HG03135 (cell line): ENCODE results near the gene MYH7B.

Experiments used
- ATAC-seq: cut with Tn5 transposase; IDR thresholded peaks from one replicate; pipeline ENCODE4 v1.9.1; 2021; ENCODE audit warnings: mild to moderate bottlenecking, moderate library complexity; ENCODE audit not compliant: unreplicated experiment

The MYH7B gene

GRCh38 chr20:34990231-34990630, 34.6 kb downstream of the MYH7B start:
- no peak for ATAC-seq

- no peak for ATAC-seq
Observed at GRCh38 chr20:34990661-34991214, 35.1 kb downstream of the MYH7B start.

- ATAC-seq, result no peak
Observed at GRCh38 chr20:34992751-34993417, 37.2 kb downstream of the MYH7B start.

- no peak for ATAC-seq
Observed at GRCh38 chr20:34993941-34994508, 38.4 kb downstream of the MYH7B start.

DNA sequence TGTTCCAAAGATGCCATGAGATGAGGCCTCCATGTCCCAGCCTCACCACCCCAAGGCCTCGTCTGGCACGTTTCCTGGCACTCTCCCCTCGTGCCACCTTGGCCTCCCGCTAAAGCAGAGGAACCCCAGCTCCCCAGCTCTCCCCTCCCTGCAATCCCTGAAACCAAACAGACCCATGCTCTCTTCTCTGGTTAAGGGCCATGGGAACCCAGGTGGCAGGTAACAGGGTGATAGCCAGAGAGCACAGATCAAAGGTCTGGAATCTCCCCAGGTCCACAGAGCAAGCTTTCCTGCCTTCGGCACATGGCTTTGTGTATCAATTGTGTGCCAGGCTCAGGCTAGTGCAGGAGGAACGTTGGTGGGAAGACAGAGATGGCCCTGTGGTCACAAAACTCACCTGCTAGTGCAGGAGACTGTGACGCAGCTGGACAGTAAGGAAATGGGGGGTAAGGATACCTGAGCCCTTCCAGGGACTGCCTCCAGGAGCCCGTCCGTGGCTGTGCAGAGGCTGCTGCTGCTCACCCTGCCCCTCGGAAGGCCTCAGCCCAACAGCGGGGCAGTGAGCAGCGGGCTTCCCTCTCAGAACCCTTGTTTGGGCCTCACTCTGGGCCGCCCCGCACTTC, 39.0 kb downstream of the MYH7B start:
- no peak for ATAC-seq

DNA sequence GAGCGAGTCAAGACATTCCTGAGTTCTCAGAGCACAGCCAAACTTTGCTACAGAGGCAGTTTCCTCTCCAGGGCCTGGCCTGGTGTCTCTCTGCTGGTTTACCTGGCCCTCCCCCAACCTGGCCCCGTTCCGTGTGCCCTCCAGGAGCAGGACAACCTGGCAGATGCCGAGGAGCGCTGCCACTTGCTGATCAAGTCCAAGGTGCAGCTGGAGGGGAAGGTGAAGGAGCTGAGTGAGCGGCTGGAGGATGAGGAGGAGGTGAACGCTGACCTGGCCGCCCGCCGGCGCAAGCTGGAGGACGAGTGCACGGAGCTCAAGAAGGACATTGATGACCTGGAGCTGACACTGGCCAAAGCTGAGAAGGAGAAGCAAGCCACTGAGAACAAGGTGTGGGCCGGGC, 39.5 kb downstream of the MYH7B start:
- no peak for ATAC-seq

GRCh38 chr20:34995696-34996095, 40.0 kb downstream of the MYH7B start:
- no peak for ATAC-seq

GRCh38 chr20:34996243-34997028, 40.8 kb downstream of the MYH7B start:
- no peak for ATAC-seq

DNA sequence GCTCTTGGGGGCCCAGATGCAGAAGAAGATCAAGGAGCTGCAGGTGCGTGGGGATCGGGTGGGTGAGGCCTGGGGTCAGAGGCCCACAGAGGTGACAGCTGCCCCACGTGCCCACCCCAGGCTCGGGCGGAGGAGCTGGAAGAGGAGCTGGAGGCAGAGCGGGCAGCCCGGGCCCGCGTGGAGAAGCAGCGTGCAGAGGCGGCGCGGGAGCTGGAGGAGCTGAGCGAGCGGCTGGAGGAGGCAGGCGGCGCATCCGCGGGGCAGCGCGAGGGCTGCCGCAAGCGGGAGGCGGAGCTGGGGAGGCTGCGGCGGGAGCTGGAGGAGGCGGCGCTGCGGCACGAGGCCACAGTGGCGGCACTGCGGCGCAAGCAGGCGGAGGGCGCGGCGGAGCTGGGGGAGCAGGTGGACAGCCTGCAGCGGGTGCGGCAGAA, 41.5 kb downstream of the MYH7B start:
- ATAC-seq, result no peak

DNA sequence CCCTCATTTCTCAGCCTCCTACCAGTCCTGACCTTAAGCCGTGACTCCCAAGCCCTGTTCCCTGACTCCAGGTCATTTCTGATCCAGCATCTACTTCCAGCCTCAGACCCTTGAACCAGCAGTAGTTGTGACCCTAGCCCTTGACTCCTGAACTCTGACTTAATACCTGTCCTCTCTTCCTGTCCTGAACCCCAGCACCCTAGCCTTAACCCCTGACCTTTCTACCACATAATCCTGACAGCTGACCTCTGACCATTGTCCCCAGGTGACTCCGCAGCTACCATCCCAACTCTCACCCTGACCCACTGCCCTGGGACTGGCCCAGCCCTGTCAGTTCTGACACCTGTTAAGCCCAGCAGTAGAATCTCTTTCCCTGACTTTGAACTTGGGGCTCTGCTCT, 42.1 kb downstream of the MYH7B start:
- ATAC-seq, result no peak

- no peak for ATAC-seq
Observed at GRCh38 chr20:34998331-34998950, 42.8 kb downstream of the MYH7B start.

DNA sequence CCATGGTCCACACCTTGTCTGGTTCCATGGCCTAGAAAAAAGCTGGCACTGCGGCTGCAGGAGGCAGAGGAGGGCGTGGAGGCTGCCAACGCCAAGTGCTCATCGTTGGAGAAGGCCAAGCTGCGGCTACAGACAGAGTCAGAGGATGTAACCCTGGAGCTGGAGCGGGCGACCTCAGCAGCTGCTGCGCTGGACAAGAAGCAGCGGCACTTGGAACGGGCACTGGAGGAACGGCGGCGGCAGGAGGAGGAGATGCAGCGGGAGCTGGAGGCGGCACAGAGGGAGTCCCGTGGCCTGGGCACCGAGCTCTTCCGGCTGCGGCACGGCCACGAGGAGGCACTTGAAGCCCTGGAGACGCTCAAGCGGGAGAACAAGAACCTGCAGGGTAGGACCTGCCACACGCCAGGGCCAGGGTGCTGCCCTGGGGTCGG, 43.4 kb downstream of the MYH7B start:
- ATAC-seq, result no peak

GRCh38 chr20:34999782-35000181, 44.1 kb downstream of the MYH7B start:
- ATAC-seq, result no peak

- no peak for ATAC-seq
Observed at GRCh38 chr20:35000311-35000921, 44.7 kb downstream of the MYH7B start.

DNA sequence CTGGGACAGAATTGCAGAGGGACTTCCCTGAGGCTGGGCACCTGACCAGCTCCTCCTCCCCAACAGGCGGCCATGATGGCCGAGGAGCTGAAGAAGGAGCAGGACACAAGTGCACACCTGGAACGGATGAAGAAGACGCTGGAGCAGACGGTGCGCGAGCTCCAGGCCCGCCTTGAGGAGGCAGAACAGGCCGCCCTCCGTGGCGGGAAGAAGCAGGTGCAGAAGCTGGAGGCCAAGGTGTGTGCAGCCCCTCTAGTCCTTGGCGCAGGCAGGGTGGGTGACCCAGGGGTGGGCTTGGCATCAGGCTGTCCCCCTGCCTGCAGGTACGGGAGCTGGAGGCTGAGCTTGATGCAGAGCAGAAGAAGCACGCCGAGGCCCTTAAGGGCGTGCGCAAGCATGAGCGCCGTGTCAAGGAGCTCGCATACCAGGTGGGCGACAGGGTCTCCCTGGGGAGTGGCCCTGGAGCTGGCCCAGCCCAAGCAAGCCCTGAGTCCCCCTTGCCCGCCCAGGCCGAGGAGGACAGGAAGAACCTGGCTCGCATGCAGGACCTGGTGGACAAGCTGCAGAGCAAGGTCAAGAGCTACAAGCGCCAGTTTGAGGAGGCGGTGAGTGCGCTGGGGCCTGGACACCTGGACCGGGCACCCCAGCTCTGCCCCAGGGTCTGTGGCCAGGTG, 45.4 kb downstream of the MYH7B start:
- no peak for ATAC-seq

DNA sequence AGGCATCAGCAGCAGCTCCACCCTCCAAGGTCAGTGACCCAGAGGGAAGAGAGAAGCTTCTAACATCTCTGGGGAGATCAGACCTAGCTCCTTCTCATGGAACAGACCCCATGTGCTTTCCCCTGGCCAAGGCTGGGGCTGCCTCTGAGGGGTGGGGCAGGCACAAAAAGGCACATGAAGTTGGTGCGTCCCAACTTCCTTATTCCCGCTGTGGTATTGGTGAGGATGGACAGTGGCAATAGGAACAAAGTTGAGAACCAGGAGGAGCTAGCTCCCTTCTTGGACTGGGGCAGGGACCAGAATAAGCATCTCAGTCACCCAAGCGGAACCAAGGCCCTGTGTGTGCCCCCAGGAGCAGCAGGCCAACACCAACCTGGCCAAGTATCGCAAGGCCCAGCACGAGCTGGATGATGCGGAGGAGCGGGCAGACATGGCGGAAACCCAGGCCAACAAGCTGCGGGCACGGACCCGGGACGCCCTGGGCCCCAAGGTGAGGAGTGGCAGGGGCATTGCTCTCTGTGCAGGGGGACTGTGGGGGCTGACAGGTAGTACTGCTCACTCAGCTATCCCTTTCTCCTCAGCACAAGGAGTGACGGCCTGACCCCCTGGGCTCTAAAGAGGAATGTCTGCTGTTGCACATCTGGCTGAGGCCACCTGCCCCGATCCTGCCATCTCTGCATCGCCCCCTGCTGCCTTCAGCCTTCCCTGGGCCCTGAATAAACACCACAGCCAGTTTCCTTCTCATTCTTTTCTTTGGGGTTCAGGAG, 46.1 kb downstream of the MYH7B start:
- no peak for ATAC-seq

DNA sequence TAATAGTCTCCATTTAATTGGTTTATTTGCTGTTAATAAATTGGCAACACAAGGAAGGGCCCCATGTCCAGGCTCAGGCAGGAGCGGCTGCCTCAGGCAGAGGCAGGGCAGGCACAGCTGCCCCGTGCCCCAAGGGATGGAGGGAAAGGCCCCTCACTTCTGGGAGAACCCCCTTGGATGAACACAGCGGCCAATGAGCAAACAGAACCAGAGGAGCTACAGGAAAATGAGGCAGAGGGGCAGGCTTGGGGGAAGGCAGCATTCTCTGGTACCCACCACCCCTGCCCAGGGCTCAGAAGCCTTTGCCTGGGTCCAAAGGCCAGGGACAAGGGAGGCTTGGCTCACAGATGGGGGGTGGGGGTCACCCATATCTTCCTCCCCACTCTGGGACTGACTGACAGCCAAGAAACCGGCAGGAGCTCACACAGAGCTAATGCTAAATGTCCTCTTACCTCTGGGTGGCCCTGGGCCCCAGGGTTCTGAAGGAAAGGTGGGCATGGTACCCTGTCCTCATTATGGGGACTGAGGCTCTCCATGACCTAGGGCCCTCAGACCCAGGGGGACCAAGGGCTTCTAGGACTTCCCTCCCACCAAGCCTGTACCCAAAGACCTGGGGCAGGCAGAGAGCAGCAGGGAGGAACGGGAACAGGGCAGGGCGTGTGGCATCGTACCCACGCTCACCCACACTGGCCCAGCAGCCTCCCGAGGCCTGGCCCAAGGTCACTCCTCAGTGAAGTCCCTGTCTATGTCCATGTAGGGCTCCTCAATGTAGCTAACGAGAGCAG, 47.0 kb downstream of the MYH7B start:
- ATAC-seq, result no peak
